Kidney epithelial cell (primary cell): ENCODE data around the gene PSMD9. TPM values are rescaled to one million over a fixed set of nuclear protein-coding genes. Genes with fewer than 3 reads are reported as not detected.
"Not testable (repeated sequence)": the region's sequence is repeated elsewhere in the genome, so short reads cannot be mapped to it uniquely, and the experiment has no call there.

Source experiments
- DNase-seq: peaks from one replicate; pipeline ENCODE4 v3.0.0-alpha.2; 2010; ENCODE audit warnings: low read depth
- H3K27me3 ChIP-seq: 2 replicates; pipeline ENCODE4 v1.6.0; 2011; ENCODE audit warnings: low read length; ENCODE audit not compliant: control insufficient read depth, insufficient read depth
- H3K36me3 ChIP-seq: 2 replicates; pipeline ENCODE4 v1.5.1; 2011; ENCODE audit warnings: low read length; ENCODE audit not compliant: control insufficient read depth, insufficient read depth
- H3K4me3 ChIP-seq: 2 replicates; pipeline ENCODE4 v1.5.1; 2011; ENCODE audit warnings: low read depth, mild to moderate bottlenecking, control low read depth, low read length
- CTCF ChIP-seq: IDR thresholded peaks from 2 replicates; pipeline ENCODE4 v1.5.1; 2011; ENCODE audit warnings: mild to moderate bottlenecking, moderate library complexity, low read length, control low read depth, inconsistent platforms; ENCODE audit not compliant: insufficient read depth, poor library complexity, severe bottlenecking
- total RNA-seq: library from RNA; depleted of rRNA; stranded (reverse); fragments of >200 nt; gene quantifications from 2 replicates; pipeline ENCODE4 v1.2.3, GENCODE V29; 2015

The PSMD9 gene
- total RNA-seq, 1 donor from 2014 or later: 151 TPM

GRCh38 chr12:121860257-121860656 is 28.3 kb upstream of the PSMD9 start:
- TF ChIP-seq CTCF: no peak

GRCh38 chr12:121860699-121861098 is 27.9 kb upstream of the PSMD9 start:
- not testable (repeated sequence) for H3K27me3 ChIP-seq, DNase-seq, H3K4me3 ChIP-seq, H3K36me3 ChIP-seq

More at GRCh38 chr12:121860257-121860656, 28.3 kb upstream of the PSMD9 start:
- no peak for DNase-seq
- Histone ChIP-seq H3K4me3 (no peak overlapping the region), H3K36me3 (no peaks in the 10 kb centered on the region), H3K27me3 (no peaks in the 10 kb centered on the region)

GRCh38 chr12:121861636-121862254 is 26.8 kb upstream of the PSMD9 start:
- no peaks in the 10 kb centered on the region for H3K27me3 ChIP-seq
- no peak for DNase-seq
- no peak for TF ChIP-seq CTCF
- no peak overlapping the region for H3K4me3 ChIP-seq
- H3K36me3 ChIP-seq: no peaks in the 10 kb centered on the region

- TF ChIP-seq CTCF: no peak
- DNase-seq: no peak
- no peaks in the 10 kb centered on the region for H3K36me3 ChIP-seq
Measured at GRCh38 chr12:121866331-121866730, 22.3 kb upstream of the PSMD9 start.

GRCh38 chr12:121869229-121869628 is 19.4 kb upstream of the PSMD9 start:
- not testable (repeated sequence) for DNase-seq, H3K27me3 ChIP-seq, H3K36me3 ChIP-seq, H3K4me3 ChIP-seq

More at GRCh38 chr12:121866331-121866730, 22.3 kb upstream of the PSMD9 start:
- H3K27me3 ChIP-seq: no peaks in the 10 kb centered on the region
- H3K4me3 ChIP-seq: no peak overlapping the region

GRCh38 chr12:121871467-121871866 is 17.1 kb upstream of the PSMD9 start:
- no peak for TF ChIP-seq CTCF
- DNase-seq: no peak
- H3K36me3 ChIP-seq: no peaks in the 10 kb centered on the region
- H3K4me3 ChIP-seq: no peak overlapping the region
- no peaks in the 10 kb centered on the region for H3K27me3 ChIP-seq

GRCh38 chr12:121872546-121873215 is 15.9 kb upstream of the PSMD9 start:
- TF ChIP-seq CTCF: no peak
- Histone ChIP-seq H3K27me3 (no peaks in the 10 kb centered on the region), H3K4me3 (no peak overlapping the region), H3K36me3 (no peaks in the 10 kb centered on the region)
- DNase-seq: peak; percentile 45
